ENCODE measurements around the gene HMMR.
"Not testable (repeated sequence)": the region's sequence is repeated elsewhere in the genome, so short reads cannot be mapped to it uniquely, and the experiment has no call there.

Gene HMMR

GRCh38 chr5:163451489-163451888 is 8.9 kb upstream of the HMMR start:
- no peaks in the 10 kb centered on the region for H3K9me3 ChIP-seq (ENCODE audit: severe bottlenecking)
- TF ChIP-seq CTCF (IDR thresholded peaks at IDR 0.05; ENCODE audit: low read depth, low read length) = no peak
- no peak overlapping the region for H3K27ac ChIP-seq
- H3K27me3 ChIP-seq (ENCODE audit: insufficient read depth, low read depth, severe bottlenecking) = no peaks in the 10 kb centered on the region
- H3K4me3 ChIP-seq (ENCODE audit: low read depth, low read length) = no peak overlapping the region
- peaks cover 77% of the 10 kb centered on the region for H3K36me3 ChIP-seq
- no peak for DNase-seq

GRCh38 chr5:163453705-163454104 is 6.7 kb upstream of the HMMR start:
- Histone ChIP-seq H3K36me3 (peaks cover 55% of the 10 kb centered on the region), H3K9me3 (ENCODE audit: severe bottlenecking) (no peaks in the 10 kb centered on the region), H3K4me3 (ENCODE audit: low read depth, low read length) (no peak overlapping the region), H3K27me3 (ENCODE audit: insufficient read depth, low read depth, severe bottlenecking) (no peaks in the 10 kb centered on the region), H3K27ac (no peak overlapping the region)
- TF ChIP-seq CTCF (IDR thresholded peaks at IDR 0.05; ENCODE audit: low read depth, low read length) = no peak
- no peak for DNase-seq

GRCh38 chr5:163455406-163455805 is 5.0 kb upstream of the HMMR start:
- H3K9me3 ChIP-seq (ENCODE audit: severe bottlenecking); H3K4me3 ChIP-seq (ENCODE audit: low read depth, low read length); DNase-seq; H3K27me3 ChIP-seq (ENCODE audit: insufficient read depth, low read depth, severe bottlenecking); H3K27ac ChIP-seq: not testable (repeated sequence)
- peaks cover 49% of the 10 kb centered on the region for H3K36me3 ChIP-seq

GRCh38 chr5:163456029-163456589 is 4.3 kb upstream of the HMMR start:
- Histone ChIP-seq H3K27ac (no peak overlapping the region), H3K9me3 (ENCODE audit: severe bottlenecking) (no peaks in the 10 kb centered on the region), H3K27me3 (ENCODE audit: insufficient read depth, low read depth, severe bottlenecking) (no peaks in the 10 kb centered on the region), H3K36me3 (peaks cover 42% of the 10 kb centered on the region), H3K4me3 (ENCODE audit: low read depth, low read length) (no peak overlapping the region)
- TF ChIP-seq CTCF (IDR thresholded peaks at IDR 0.05; ENCODE audit: low read depth, low read length) = no peak
- no peak for DNase-seq

GRCh38 chr5:163456840-163457239 is 3.6 kb upstream of the HMMR start:
- Histone ChIP-seq H3K9me3 (ENCODE audit: severe bottlenecking) (no peaks in the 10 kb centered on the region), H3K27me3 (ENCODE audit: insufficient read depth, low read depth, severe bottlenecking) (no peaks in the 10 kb centered on the region), H3K4me3 (ENCODE audit: low read depth, low read length) (no peak overlapping the region), H3K27ac (no peak overlapping the region), H3K36me3 (peaks cover 39% of the 10 kb centered on the region)
- no peak for DNase-seq
- TF ChIP-seq CTCF (IDR thresholded peaks at IDR 0.05; ENCODE audit: low read depth, low read length) = no peak

GRCh38 chr5:163458778-163459385 is 1.6 kb upstream of the HMMR start:
- Histone ChIP-seq H3K4me3 (ENCODE audit: low read depth, low read length) (peak overlapping the region; percentile 78), H3K27ac (peak overlapping the region; percentile 99), H3K9me3 (ENCODE audit: severe bottlenecking) (no peaks in the 10 kb centered on the region), H3K27me3 (ENCODE audit: insufficient read depth, low read depth, severe bottlenecking) (no peaks in the 10 kb centered on the region), H3K36me3 (peaks cover 20% of the 10 kb centered on the region)
- no peak for TF ChIP-seq CTCF (IDR thresholded peaks at IDR 0.05; ENCODE audit: low read depth, low read length)
- no peak for DNase-seq
